ENCODE measurements around the gene LRMDA. TPM values are rescaled to one million over a fixed set of nuclear protein-coding genes. Genes with fewer than 3 reads are reported as not detected.

Gene LRMDA
- total RNA-seq, 1 donor from 2014 or later, result 17.3 TPM

- DNase-seq (ENCODE audit: low read depth in 2 of 2), result no peak
Observed at GRCh38 chr10:76071653-76072365, 640.4 kb downstream of the LRMDA start.

GRCh38 chr10:76072384-76072783 is 641.0 kb downstream of the LRMDA start:
- no peak for DNase-seq (ENCODE audit: low read depth in 2 of 2)

GRCh38 chr10:76073524-76073923 is 642.1 kb downstream of the LRMDA start:
- no peak for DNase-seq (ENCODE audit: low read depth in 2 of 2)

GRCh38 chr10:76074659-76075058 is 643.2 kb downstream of the LRMDA start:
- no peak for DNase-seq (ENCODE audit: low read depth in 2 of 2)

GRCh38 chr10:76080451-76080850 is 649.0 kb downstream of the LRMDA start:
- no peak for DNase-seq (ENCODE audit: low read depth in 2 of 2)

DNA sequence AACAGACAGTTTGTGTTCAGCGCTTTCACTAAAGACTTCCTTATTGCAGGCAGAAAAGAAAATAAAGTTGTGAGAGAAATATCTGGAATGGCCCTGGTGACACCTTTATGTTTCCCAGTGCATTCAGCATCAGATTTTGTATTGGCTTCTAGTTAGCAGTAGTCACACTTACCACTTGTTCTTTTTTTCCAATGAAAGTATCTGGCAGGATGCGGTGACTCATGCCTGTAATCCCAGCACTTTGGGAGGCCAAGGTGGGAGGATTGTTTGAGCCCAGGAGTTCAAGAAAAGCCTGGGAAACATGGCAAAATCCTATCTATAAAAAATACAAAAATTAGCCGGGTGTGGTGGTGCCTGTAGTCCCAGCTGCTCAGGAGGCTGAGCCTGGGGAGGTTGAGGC is 649.6 kb downstream of the LRMDA start:
- no peak for DNase-seq (ENCODE audit: low read depth in 2 of 2)

GRCh38 chr10:76082232-76082631 is 650.8 kb downstream of the LRMDA start:
- DNase-seq (ENCODE audit: low read depth in 2 of 2), result no peak

DNA sequence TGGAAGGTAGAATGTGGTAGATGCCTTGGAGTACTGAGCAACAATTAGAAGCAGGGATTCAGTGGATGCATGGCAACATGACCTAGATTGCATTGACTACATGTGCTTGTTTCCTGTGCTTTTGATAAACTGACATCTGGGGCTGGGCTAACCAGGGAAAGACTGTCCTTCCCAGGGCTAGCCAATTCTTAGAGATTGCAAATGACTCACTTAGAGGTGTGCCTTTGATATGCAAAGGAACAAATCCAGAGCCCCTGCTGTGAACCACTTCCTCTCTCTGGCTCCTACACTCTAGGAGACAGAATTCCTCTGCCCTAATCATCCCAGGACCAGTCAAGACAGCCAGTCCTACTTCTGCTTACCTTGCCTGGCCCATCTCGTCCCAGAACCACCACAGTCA is 651.5 kb downstream of the LRMDA start:
- no peak for DNase-seq (ENCODE audit: low read depth in 2 of 2)

DNA sequence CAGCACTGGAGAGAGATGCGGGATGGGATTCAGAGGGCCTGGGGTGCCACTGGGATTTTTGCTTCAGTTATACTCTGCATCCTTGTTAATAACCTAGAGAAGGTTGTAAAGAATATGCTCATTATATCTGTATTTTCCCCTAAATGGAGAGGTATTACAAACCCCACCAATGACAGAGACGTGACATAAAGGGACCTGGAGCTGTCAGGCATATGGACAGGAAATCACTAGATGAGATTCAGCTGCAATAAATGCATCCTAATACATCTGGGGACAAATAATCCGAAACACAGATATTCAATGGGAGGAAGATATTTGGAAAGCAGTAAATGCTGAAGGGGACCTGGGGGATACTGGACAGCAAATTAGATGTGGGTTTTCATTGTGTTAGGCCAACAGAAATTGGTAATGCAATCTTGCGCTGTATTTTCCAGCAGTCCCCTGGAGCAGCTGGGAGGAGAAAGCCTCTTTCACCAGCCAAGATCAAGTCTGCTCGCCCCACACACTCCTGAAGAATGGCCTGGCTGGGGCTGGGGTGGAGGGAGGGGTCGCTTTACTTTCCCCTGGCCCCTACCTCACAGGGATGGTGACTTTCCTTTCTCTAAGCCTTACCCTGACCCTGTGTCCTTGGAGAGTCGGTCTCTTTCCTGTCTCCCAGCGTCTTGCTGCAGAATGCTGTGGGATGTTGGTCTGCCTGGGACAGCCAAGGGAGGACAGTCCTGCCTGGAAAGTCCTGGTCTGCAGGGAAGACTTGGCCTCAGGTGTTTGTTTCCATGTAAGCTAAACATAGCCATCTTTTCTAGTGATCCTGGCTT is 653.8 kb downstream of the LRMDA start:
- no peak for DNase-seq (ENCODE audit: low read depth in 2 of 2)

GRCh38 chr10:76085817-76086167 is 654.4 kb downstream of the LRMDA start:
- no peak for DNase-seq (ENCODE audit: low read depth in 2 of 2)

- DNase-seq (ENCODE audit: low read depth in 2 of 2), result no peak
Observed at GRCh38 chr10:76086170-76086760, 654.8 kb downstream of the LRMDA start.

- no peak for DNase-seq (ENCODE audit: low read depth in 2 of 2)
Observed at GRCh38 chr10:76086761-76087639, 655.6 kb downstream of the LRMDA start.

- no peak for DNase-seq (ENCODE audit: low read depth in 2 of 2)
Observed at GRCh38 chr10:76088008-76088407, 656.6 kb downstream of the LRMDA start.

DNA sequence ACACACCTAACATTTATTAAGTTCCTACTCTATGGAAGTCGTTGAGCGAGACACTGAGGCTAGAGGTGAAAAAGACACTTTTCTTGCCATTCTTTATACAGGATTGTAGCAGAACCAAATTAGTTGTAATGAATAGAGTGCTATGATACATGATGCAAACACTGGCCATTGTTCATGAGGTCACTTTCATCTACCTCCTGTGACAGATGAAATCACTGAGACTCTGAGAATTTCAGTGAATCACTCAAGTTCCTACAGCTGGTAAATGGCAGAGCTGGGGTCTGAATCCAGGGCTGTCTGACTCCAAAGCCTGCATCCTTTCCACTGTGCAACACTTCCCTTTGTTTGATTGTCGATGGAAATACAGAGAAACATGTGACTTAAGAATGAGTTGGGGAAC is 657.6 kb downstream of the LRMDA start:
- no peak for DNase-seq (ENCODE audit: low read depth in 2 of 2)

- no peak for DNase-seq (ENCODE audit: low read depth in 2 of 2)
Observed at GRCh38 chr10:76089556-76090180, 658.2 kb downstream of the LRMDA start.

GRCh38 chr10:76091926-76092325 is 660.5 kb downstream of the LRMDA start:
- no peak for DNase-seq (ENCODE audit: low read depth in 2 of 2)

- no peak for DNase-seq (ENCODE audit: low read depth in 2 of 2)
Observed at GRCh38 chr10:76106611-76107010, 675.2 kb downstream of the LRMDA start.

DNA sequence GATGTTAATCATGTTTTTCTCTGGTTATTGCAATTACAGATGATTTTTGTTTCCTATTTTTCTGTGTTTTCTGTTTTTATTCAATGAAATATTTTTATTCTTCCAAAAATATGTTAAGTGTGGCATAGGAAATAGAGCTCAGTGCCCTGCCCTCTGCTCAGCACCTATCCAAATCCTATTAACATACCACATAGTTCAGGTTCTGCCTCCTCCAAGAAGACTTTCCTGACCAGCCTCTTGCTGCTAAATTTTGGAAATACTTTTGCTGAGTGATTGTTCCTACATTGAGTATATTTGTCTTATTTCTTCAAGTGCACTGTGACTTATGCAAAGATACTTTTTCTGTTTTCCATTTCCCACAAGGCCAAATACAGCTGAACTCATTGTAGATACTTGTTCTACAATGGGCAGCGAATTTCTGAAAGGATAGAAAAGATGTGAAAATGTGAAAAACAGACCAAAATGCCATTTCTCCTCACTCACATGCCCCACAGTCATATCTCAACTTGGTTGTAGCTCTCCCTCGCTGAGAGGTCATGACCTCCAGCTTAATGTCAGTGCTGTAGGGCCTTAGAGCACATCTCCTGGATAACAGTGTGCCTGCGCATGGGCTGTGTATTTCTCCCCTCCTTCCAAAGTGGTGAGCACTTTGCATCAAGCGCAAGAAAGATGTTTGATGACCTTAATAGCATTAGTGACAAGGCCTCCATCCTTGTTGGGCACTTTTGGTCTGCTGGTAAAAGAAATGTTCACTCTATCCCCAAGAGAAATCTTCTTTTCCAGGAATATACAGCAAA is 677.3 kb downstream of the LRMDA start:
- DNase-seq (ENCODE audit: low read depth in 2 of 2), result no peak

GRCh38 chr10:76111404-76111803 is 680.0 kb downstream of the LRMDA start:
- no peak for DNase-seq (ENCODE audit: low read depth in 2 of 2)

Data from lung microvascular endothelial cell (primary cell).